A549 (cell line): ENCODE results near the gene TP53BP2. TPM values are rescaled to one million over a fixed set of nuclear protein-coding genes. Genes with fewer than 3 reads are reported as not detected.
"Not testable (repeated sequence)": the region's sequence is repeated elsewhere in the genome, so short reads cannot be mapped to it uniquely, and the experiment has no call there.

Experiments used
- ATAC-seq, 2 experiments: fragments of 200-7000 bp in 1 of 2; fragments of >200 bp in 1 of 2; cut with Nextera tagmentation in 1 of 2; cut with Tn5 transposase in 1 of 2; 3 replicates each; pipeline versions ENCODE4 v1.8.0 to v1.9.1; 2018 to 2020; ENCODE audit warnings: mild to moderate bottlenecking in 1 of 2, moderate library complexity in 1 of 2
- CTCF ChIA-PET: fragments of 300-600 bp; sonication (Branson Sonifier 250); formaldehyde crosslinking; extraction: SDS; loops from one replicate; lab custom pipeline; 2021; ENCODE audit warnings: antibody characterized with exemption, inconsistent platforms; lab: Yijun Ruan, JAX
- POLR2A ChIA-PET: fragments of 350-600 bp; formaldehyde crosslinking; extraction: SDS; loops from one replicate; lab custom pipeline; 2021; ENCODE audit warnings: antibody characterized with exemption, inconsistent platforms; lab: Yijun Ruan, JAX
- DNase-seq, 2 experiments: peaks; one replicate each; pipeline versions ENCODE4 v3.0.0 to v3.0.0-alpha.2; 2011 to 2016; ENCODE audit warnings: low read depth in 1 of 2, low spot score in 1 of 2
- FAIRE-seq: peaks from 2 replicates; lab custom pipeline; 2011; peaks lifted over from hg19 to GRCh38; lab: Jason Lieb, UNC
- H3K27ac ChIP-seq, 2 experiments: fragments of >200 bp; sonication (Bioruptor Twin); formaldehyde crosslinking; 3 replicates each; pipeline ENCODE4 v1.5.1; 2016 to 2017
- H3K4me1 ChIP-seq: fragments of >200 bp; sonication (Bioruptor Twin); formaldehyde crosslinking; 3 replicates; pipeline ENCODE4 v1.6.1; 2016
- H3K4me2 ChIP-seq: fragments of >200 bp; sonication (Bioruptor Twin); formaldehyde crosslinking; 3 replicates; pipeline ENCODE4 v1.6.1; 2016
- H3K4me3 ChIP-seq: fragments of >200 bp; sonication (Bioruptor Twin); formaldehyde crosslinking; 3 replicates; pipeline ENCODE4 v1.5.1; 2016
- H3K9me3 ChIP-seq: fragments of >200 bp; sonication (Bioruptor Twin); formaldehyde crosslinking; 3 replicates; pipeline ENCODE4 v1.6.1; 2016
- EHF ChIP-seq: fragments of 250-450 bp; sonication (Bioruptor Pico); IDR thresholded peaks from 2 replicates; pipeline ENCODE4 v1.5.0; 2020; ENCODE audit warnings: mild to moderate bottlenecking
- FOXS1 ChIP-seq: fragments of 250-450 bp; sonication (Bioruptor Pico); IDR thresholded peaks from 2 replicates; pipeline ENCODE4 v1.5.0; 2020; ENCODE audit warnings: mild to moderate bottlenecking, moderate library complexity
- GATA3 ChIP-seq: IDR thresholded peaks from 2 replicates; pipeline ENCODE4 v1.6.1; 2012; ENCODE audit warnings: borderline replicate concordance
- HDAC2 ChIP-seq: fragments of 200-600 bp; sonication (generic); IDR thresholded peaks from 2 replicates; pipeline ENCODE4 v1.6.1; 2016
- HEYL ChIP-seq: fragments of 250-450 bp; sonication (Bioruptor Pico); IDR thresholded peaks from 2 replicates; pipeline ENCODE4 v1.8.0; 2021; ENCODE audit warnings: mild to moderate bottlenecking, moderate library complexity
- HOXA7 ChIP-seq: fragments of 250-450 bp; sonication (Bioruptor Pico); IDR thresholded peaks from 2 replicates; pipeline ENCODE4 v1.5.0; 2020; ENCODE audit warnings: mild to moderate bottlenecking, moderate library complexity
- KDM5A ChIP-seq: fragments of 200-600 bp; sonication (generic); IDR thresholded peaks from 2 replicates; pipeline ENCODE4 v1.6.1; 2016; ENCODE audit warnings: antibody characterized with exemption, mild to moderate bottlenecking
- MAZ ChIP-seq: fragments of 150-350 bp; IDR thresholded peaks from 2 replicates; pipeline ENCODE4 v1.6.1; 2014; ENCODE audit warnings: antibody characterized with exemption, low read depth, low read length, borderline replicate concordance
- MYC ChIP-seq: IDR thresholded peaks from 2 replicates; pipeline ENCODE4 v1.6.1; 2012; ENCODE audit warnings: mild to moderate bottlenecking, inconsistent platforms, low read length, improper control_type of control experiment, borderline replicate concordance
- POLR2AphosphoS2 ChIP-seq: conservative IDR thresholded peaks from 2 replicates; pipeline ENCODE4 v1.6.1; 2012; ENCODE audit warnings: low read length, improper control_type of control experiment, inconsistent platforms
- RAD21 ChIP-seq, 2 experiments: fragments of >200 bp in 1 of 2; sonication (Bioruptor Twin) in 1 of 2; formaldehyde crosslinking in 1 of 2; IDR thresholded peaks in 1 of 2; conservative IDR thresholded peaks in 1 of 2; 2 replicates in 1 of 2; 3 replicates in 1 of 2; pipeline ENCODE4 v1.6.1; 2012 to 2018; ENCODE audit warnings: inconsistent platforms in 1 of 2
- TFCP2L1 ChIP-seq: fragments of 250-450 bp; sonication (Bioruptor Pico); IDR thresholded peaks from 2 replicates; pipeline ENCODE4 v1.5.0; 2021; ENCODE audit warnings: mild to moderate bottlenecking
- TP53 ChIP-seq: fragments of 250-450 bp; sonication (Bioruptor Pico); IDR thresholded peaks from 2 replicates; pipeline ENCODE4 v1.5.0; 2021; ENCODE audit warnings: mild to moderate bottlenecking, moderate library complexity
- ZFP36 ChIP-seq: fragments of 450-650 bp; IDR thresholded peaks from 2 replicates; pipeline ENCODE4 v1.6.1; 2014; ENCODE audit warnings: borderline replicate concordance; ENCODE audit not compliant: partially characterized antibody
- ZNF302 ChIP-seq: fragments of 250-450 bp; sonication (Bioruptor Pico); IDR thresholded peaks from 2 replicates; pipeline ENCODE4 v1.9.0; 2021; ENCODE audit warnings: inconsistent platforms, mild to moderate bottlenecking, moderate library complexity
- ZSCAN20 ChIP-seq: fragments of 250-450 bp; sonication (Bioruptor Pico); IDR thresholded peaks from 2 replicates; pipeline ENCODE4 v1.8.0; 2022; ENCODE audit warnings: mild to moderate bottlenecking, moderate library complexity
- WGBS: methylation state at CpG from one replicate; pipeline ENCODE4 v1.1.6; 2017; ENCODE audit errors: missing lambda C conversion rate; 5-methylcytosine and 5-hydroxymethylcytosine counted together
- polyA plus RNA-seq, 4 experiments: library from polyadenylated mRNA; depleted of rRNA in 3 of 4; stranded (reverse); fragments of >200 nt; fragmentation: RNase III in 1 of 4; extraction: RNeasy Plus Mini Kit Qiagen cat#74134 plus additional on column Dnase treatment in 1 of 4; gene quantifications; 2 replicates in 3 of 4; 3 replicates in 1 of 4; pipeline ENCODE4 v1.2.3, GENCODE V29; 2011 to 2017
- TF ChIP-seq, protein P1 (sequence below): fragments of >200 bp; sonication (Bioruptor Twin); formaldehyde crosslinking; IDR thresholded peaks from 3 replicates; pipeline ENCODE4 v1.6.1; 2016
- TF ChIP-seq, protein P2 (sequence below): fragments of 150-350 bp; IDR thresholded peaks from 2 replicates; pipeline ENCODE4 v1.6.1; 2014; ENCODE audit warnings: low read depth, mild to moderate bottlenecking, low read length

The TP53BP2 gene
- polyA plus RNA-seq, 2 of the 4 experiments (the other 2 are of a cell fraction): 14.0 to 33.5 TPM

DNA sequence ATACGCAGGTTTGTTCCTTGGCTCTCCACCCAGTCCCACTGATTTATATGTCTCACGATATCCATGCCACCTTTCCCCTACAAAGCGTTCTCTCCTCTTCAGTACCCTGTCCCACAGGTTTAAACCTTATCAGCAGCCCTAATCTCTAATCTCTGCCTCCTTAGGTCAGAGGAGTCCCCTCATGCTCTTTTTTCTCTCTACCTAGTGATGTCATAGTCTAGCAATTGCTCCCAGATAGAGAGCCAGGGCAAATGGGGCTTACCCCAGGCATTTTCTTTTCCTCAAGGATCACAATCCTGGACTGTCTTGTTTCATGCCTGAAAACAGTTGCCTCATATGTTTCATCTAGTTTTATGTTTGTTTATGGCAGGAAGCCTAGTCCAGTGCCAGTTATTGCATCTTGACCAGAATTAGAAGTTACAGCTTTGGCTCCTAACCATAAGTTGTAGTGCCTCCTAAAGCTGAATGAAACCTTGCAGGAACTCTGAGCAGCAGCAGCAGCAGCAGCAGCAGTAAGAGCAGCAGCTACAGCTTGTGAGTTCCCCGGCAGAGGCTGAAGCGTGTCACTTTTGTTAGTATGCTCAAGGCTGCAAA, 26.7 kb upstream of the TP53BP2 start:
- no peaks in the 10 kb centered on the region for H3K4me1 ChIP-seq
- peaks cover 2% of the 10 kb centered on the region; the same call in 1 of the 3 replicates for H3K9me3 ChIP-seq
- ATAC-seq (no peak), DNase-seq (no peak), FAIRE-seq (no peak)
- TF ChIP-seq HDAC2 (no peak), GATA3 (no peak), KDM5A (no peak), HOXA7 (CRISPR knock-in tag) (no peak)
- H3K4me3 ChIP-seq: no peak overlapping the region
- ChIA-PET CTCF (interaction anchor here (0.6 kb wide), 1 partner anchor 11 kb away, joined by 3 read pairs; no protein-coding TSS in a partner anchor), POLR2A (no interaction called here)
- H3K4me2 ChIP-seq: no peak overlapping the region
- H3K27ac ChIP-seq: no peak overlapping the region
- 70% methylated on average over 5 of the region's 5 CpGs for WGBS

DNA sequence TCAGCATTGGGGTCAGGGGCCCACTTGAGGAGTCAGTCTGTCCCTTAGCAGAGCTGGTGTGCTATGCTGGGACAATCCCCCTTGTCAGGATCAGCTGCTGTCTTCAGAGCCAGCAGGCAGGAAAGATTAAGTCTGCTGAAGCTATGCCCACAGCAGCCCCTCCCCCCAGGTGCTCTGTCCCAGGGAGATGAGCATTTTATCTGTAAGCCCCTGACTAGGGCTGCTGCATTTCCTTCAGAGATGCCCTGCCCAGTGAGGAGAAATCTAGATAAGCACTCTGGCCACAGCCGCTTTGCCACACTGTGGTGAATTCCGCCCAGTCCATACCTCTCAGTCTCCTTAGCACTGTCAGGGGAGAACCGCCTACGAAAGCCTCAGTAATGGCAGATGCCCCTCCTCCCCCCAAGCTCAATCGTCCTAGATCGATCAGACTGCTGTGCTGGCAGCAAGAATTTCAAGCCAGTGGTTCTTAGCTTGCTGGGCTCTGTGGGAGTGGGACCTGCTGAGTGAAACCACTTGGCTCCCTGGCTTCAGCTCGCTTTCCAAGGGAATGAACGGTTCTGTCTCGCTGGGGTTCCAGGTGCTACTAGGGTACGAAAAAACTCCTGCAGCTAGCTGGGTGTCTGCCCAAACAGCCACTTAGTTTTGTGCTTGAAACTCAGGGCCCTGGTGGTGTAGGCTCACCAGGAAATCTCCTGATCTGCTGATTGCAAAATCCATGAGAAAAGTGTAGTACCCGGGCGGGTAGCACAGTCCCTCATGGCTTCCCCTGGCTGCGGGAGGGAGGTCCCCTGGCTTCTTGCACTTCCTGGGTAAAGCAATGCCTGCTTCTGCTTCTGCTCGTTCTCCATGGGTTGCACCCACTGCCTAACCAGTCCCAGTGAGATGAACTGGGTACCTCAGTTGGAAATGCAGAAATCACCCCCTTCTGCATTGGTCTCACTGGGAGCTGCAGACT, 25.1 kb upstream of the TP53BP2 start:
- H3K9me3 ChIP-seq: peaks cover 2% of the 10 kb centered on the region; the same call in 1 of the 3 replicates
- H3K4me1 ChIP-seq: no peaks in the 10 kb centered on the region
- TF ChIP-seq GATA3 (no peak), TFCP2L1 (no peak), ZNF302 (CRISPR knock-in tag) (no peak), MYC (no peak), TP53 (CRISPR knock-in tag) (no peak), HEYL (CRISPR knock-in tag) (no peak), FOXS1 (CRISPR knock-in tag) (no peak), EHF (CRISPR knock-in tag) (no peak), ZFP36 (no peak)
- TF ChIP-seq, protein P1, sequence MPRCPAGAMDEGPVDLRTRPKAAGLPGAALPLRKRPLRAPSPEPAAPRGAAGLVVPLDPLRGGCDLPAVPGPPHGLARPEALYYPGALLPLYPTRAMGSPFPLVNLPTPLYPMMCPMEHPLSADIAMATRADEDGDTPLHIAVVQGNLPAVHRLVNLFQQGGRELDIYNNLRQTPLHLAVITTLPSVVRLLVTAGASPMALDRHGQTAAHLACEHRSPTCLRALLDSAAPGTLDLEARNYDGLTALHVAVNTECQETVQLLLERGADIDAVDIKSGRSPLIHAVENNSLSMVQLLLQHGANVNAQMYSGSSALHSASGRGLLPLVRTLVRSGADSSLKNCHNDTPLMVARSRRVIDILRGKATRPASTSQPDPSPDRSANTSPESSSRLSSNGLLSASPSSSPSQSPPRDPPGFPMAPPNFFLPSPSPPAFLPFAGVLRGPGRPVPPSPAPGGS: no peak
- no peak overlapping the region for H3K4me2 ChIP-seq
- 78% methylated on average over 10 of the region's 14 CpGs for WGBS
- no peak for FAIRE-seq
- ChIA-PET POLR2A (no interaction called here), CTCF (interaction anchor here (1.3 kb wide), 1 partner anchor 24 kb away, joined by 4 read pairs; no protein-coding TSS in a partner anchor)
- H3K27ac ChIP-seq: no peak overlapping the region
- no peak for DNase-seq
- H3K4me3 ChIP-seq: no peak overlapping the region
- no peak for ATAC-seq

DNA sequence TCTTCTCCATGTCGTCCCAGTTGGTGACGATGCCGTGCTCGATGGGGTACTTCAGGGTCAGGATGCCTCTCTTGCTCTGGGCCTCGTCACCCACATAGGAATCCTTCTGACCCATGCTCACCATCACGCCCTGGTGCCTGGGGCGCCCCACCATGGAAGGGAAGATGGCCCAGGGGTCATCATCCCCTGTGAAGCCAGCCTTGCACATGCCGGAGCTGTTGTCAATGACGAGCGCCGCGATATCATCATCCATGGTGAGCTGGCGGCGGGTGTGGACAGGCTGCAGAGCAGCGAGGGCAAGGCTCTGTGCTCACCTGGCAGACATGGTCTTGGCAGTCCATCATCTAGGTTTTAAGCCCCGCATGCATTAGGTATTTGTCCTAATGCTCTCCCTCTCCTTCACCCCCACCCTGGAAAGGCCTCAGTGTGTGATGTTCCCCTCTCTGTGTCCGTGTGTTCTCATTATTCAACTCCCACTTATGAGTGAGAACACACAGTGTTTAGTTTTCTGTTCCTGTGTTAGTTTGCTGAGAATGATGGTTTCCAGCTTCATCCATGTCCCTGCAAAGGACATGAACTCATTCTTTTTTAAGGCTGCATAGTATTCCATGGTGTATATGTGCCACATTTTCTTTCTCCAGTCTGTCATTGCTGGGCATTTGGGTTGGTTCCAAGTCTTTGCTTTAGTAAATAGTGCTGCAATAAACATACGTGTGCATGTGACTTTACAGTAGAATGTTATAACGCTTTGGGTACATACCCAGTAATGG, 19.0 kb upstream of the TP53BP2 start:
- H3K4me2 ChIP-seq, H3K27ac ChIP-seq, H3K9me3 ChIP-seq, H3K4me1 ChIP-seq, ATAC-seq, DNase-seq, POLR2A ChIA-PET, FAIRE-seq, CTCF ChIA-PET, H3K4me3 ChIP-seq: not testable (repeated sequence)
- 78% methylated on average over 19 of the region's 19 CpGs for WGBS

DNA sequence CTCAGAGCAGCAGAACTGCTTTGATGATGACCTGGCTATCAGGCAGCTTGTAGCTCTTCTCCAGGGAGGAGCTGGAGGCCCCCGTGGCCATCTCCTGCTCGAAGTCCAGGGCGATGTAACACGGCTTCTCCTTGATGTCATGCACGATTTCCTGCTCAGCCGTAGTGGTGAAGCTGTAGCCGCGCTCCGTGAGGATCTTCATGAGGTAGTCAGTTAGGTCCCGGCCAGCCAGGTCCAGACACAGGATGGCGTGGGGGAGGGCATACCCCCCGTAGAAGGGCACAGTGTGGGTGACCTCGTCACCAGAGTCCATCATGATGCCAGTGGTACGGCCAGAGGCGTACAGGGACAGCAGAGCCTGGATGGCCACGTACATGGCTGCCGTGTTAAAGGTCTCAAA, 18.3 kb upstream of the TP53BP2 start:
- no peaks in the 10 kb centered on the region for H3K4me1 ChIP-seq
- 79% methylated on average over 17 of the region's 17 CpGs for WGBS
- ChIA-PET POLR2A (no interaction called here), CTCF (interaction anchor here (0.7 kb wide), 1 partner anchor 950 kb away, joined by 3 read pairs; no protein-coding TSS in a partner anchor)
- H3K4me3 ChIP-seq: no peak overlapping the region
- TF ChIP-seq GATA3 (no peak), MAZ (no peak), ZNF302 (CRISPR knock-in tag) (no peak), ZSCAN20 (CRISPR knock-in tag) (no peak), KDM5A (no peak), RAD21 (conservative IDR thresholded peaks at IDR 0.05 in 1 of 2, IDR thresholded peaks at IDR 0.05 in 1 of 2) (no peak), POLR2AphosphoS2 (no peak), HDAC2 (no peak)
- TF ChIP-seq, protein P2, sequence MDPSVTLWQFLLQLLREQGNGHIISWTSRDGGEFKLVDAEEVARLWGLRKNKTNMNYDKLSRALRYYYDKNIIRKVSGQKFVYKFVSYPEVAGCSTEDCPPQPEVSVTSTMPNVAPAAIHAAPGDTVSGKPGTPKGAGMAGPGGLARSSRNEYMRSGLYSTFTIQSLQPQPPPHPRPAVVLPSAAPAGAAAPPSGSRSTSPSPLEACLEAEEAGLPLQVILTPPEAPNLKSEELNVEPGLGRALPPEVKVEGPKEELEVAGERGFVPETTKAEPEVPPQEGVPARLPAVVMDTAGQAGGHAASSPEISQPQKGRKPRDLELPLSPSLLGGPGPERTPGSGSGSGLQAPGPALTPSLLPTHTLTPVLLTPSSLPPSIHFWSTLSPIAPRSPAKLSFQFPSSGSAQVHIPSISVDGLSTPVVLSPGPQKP: no peak
- H3K4me2 ChIP-seq: no peak overlapping the region
- no peak for ATAC-seq
- FAIRE-seq: no peak
- no peak for DNase-seq
- no peaks in the 10 kb centered on the region for H3K9me3 ChIP-seq
- H3K27ac ChIP-seq: no peak overlapping the region
